ENCODE data around the gene ZNF236. TPM values are rescaled to one million over a fixed set of nuclear protein-coding genes. Genes with fewer than 3 reads are reported as not detected.

ZNF236 gene
- total and polyA plus RNA-seq, 2 of the 8 experiments (the other 6 are each of a cell fraction or from before 2014, with no cell fraction given) = 6.7 to 14.5 TPM

DNA sequence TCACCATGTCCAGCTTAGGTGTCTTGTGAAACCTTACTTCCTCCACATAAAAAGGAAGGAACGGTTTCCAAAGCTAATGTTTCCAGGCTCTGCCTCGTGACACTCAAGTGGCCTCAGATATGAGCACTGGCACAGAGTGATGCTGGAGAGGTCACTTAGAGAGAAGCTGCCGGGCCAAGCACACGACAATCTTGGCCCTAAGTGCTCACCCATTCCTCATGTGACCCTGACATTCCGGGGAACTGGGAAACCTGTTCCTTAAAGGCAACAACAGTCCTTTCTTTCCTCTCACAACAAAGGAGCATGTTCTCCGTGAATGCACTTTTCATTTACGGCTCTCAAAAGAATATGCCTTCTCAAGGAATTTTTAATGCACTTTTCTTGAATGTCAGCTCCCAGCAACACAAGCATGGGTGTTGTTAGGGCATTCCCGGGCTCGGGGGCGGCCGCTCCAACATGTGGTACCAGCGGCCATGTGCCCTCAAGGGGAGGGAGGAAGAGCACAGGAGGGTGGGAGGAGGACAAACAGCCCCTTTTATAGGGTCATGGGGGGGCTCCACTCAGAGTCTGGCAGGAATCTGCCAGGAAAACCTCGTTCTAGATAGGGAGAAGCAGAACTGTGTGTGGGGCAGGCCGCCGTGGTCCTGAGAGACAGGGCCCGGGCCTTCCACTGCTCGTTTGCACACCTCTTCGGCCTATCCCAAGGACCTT lies 191.6 kb downstream of the ZNF236 start:
- ChIA-PET POLR2A (ENCODE audit: partially characterized antibody) (no interaction called here), CTCF (ENCODE audit: partially characterized antibody) (interaction anchor here (0.9 to 7.5 kb wide), 4 partner anchors 10 to 31 kb away, joined by 3 to 33 read pairs (median 4); no protein-coding TSS in a partner anchor)
- H4K8ac ChIP-seq (ENCODE audit: extremely low read depth, insufficient read depth, low read length) = no peak overlapping the region
- no peaks in the 10 kb centered on the region for H3K9me3 ChIP-seq (ENCODE audit: insufficient read depth in 2 of 2, low read depth in 1 of 2, low read length in 1 of 2)
- H3K56ac ChIP-seq (replicated peaks; ENCODE audit: insufficient read length, low read depth, low read length) = no peak overlapping the region
- no peak overlapping the region for H2BK15ac ChIP-seq (ENCODE audit: low read length)
- no peak overlapping the region for H3K4me3 ChIP-seq (ENCODE audit: extremely low read depth in 1 of 4, insufficient read depth in 2 of 4, low read depth in 3 of 4, low read length in 4 of 4)
- no peak overlapping the region for H3K18ac ChIP-seq (ENCODE audit: extremely low read depth, low read length)
- peak overlapping the region; percentile 25 for H4K91ac ChIP-seq (replicated peaks; ENCODE audit: insufficient read length, low read length)
- no peak overlapping the region for H2AFZ ChIP-seq (ENCODE audit: low read length)
- no peak overlapping the region for H3K4ac ChIP-seq (replicated peaks; ENCODE audit: insufficient read length, low read depth, low read length)
- no peaks in the 10 kb centered on the region for H3K79me2 ChIP-seq (ENCODE audit: control insufficient read depth in 1 of 2, insufficient read depth in 2 of 2, low read length in 2 of 2)
- no peaks in the 10 kb centered on the region for H3K27me3 ChIP-seq (replicated peaks in 1 of 4; ENCODE audit: control insufficient read depth in 3 of 4, extremely low read depth in 1 of 4, insufficient read depth in 3 of 4, low read length in 3 of 4)
- H2BK12ac ChIP-seq (ENCODE audit: low read depth, low read length) = no peak overlapping the region; the same call in 1 of the 2 replicates
- peaks cover 11% of the 10 kb centered on the region; the same call in 1 of the 2 replicates for H3K23me2 ChIP-seq (ENCODE audit: low read depth, low read length)
- peaks cover 0 to 1% of the 10 kb centered on the region in 2 experiments for H4K20me1 ChIP-seq (replicated peaks in 1 of 2; ENCODE audit: control insufficient read depth in 1 of 2, insufficient read depth in 2 of 2, low read length in 2 of 2)
- no peak overlapping the region for H3K27ac ChIP-seq (ENCODE audit: low read depth, low read length)
- H3K4me1 ChIP-seq (replicated peaks in 1 of 4; ENCODE audit: control insufficient read depth in 3 of 4, insufficient read depth in 4 of 4, low read length in 3 of 4) = peaks cover 0 to 4% (median 3%) of the 10 kb centered on the region in 4 experiments; a peak in 2 of 7 replicates
- H2BK5ac ChIP-seq (ENCODE audit: low read depth, low read length) = no peak overlapping the region
- no peaks in the 10 kb centered on the region for H3K36me3 ChIP-seq (ENCODE audit: control insufficient read depth in 2 of 4, insufficient read depth in 4 of 4, low read length in 3 of 4)
- no peak overlapping the region for H2BK120ac ChIP-seq (replicated peaks; ENCODE audit: low read depth, low read length)
- H2AK5ac ChIP-seq (ENCODE audit: low read depth, low read length) = no peak overlapping the region
- H3K23ac ChIP-seq (ENCODE audit: insufficient read length) = no peak overlapping the region
- no peaks in the 10 kb centered on the region; the same call in 1 of the 2 replicates for H3K79me1 ChIP-seq (ENCODE audit: low read depth, low read length)
- WGBS, 2 experiments (ENCODE audit: extremely low coverage in 1 of 2, insufficient coverage in 1 of 2, insufficient read length in 1 of 2, insufficient replicate concordance in 2 of 2, low coverage in 1 of 2, low lambda C conversion rate in 2 of 2, missing lambda C conversion rate in 1 of 2) = 91% methylated on average over 18 of the region's 18 CpGs; no CpG with 5 or more reads in 1 of the 2 experiments
- DNase-seq (ENCODE audit: low read depth in 1 of 2, low spot score in 2 of 2) (no peak), FAIRE-seq (no peak)
- no peak overlapping the region for H3K14ac ChIP-seq (ENCODE audit: insufficient read length)
- no peak overlapping the region for H4K5ac ChIP-seq (ENCODE audit: insufficient read length, low read depth, low read length)
- no peak overlapping the region for H3K9ac ChIP-seq (replicated peaks in 1 of 4; ENCODE audit: extremely low read depth in 1 of 4, low read depth in 3 of 4, low read length in 3 of 4)
- H2BK20ac ChIP-seq (ENCODE audit: low read length) = no peak overlapping the region
- H3K4me2 ChIP-seq (ENCODE audit: insufficient read depth in 1 of 2, low read depth in 2 of 2, low read length in 2 of 2) = no peak overlapping the region
- TF ChIP-seq, protein P1, sequence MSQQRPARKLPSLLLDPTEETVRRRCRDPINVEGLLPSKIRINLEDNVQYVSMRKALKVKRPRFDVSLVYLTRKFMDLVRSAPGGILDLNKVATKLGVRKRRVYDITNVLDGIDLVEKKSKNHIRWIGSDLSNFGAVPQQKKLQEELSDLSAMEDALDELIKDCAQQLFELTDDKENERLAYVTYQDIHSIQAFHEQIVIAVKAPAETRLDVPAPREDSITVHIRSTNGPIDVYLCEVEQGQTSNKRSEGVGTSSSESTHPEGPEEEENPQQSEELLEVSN (IDR thresholded peaks at IDR 0.05) = no peak
- TF ChIP-seq RFX5 (IDR thresholded peaks at IDR 0.05; ENCODE audit: borderline replicate concordance, low read depth, low read length) (no peak), EP300 (IDR thresholded peaks at IDR 0.05; ENCODE audit: borderline replicate concordance in 1 of 2, low read depth in 2 of 2, low read length in 2 of 2) (no peak), BACH1 (IDR thresholded peaks at IDR 0.05; ENCODE audit: low read length) (no peak), CHD2 (IDR thresholded peaks at IDR 0.05; ENCODE audit: low read length) (no peak), JUND (IDR thresholded peaks at IDR 0.05; ENCODE audit: low read length) (no peak), TEAD4 (IDR thresholded peaks at IDR 0.05; ENCODE audit: low read depth, low read length) (no peak), EGR1 (IDR thresholded peaks at IDR 0.05; ENCODE audit: borderline replicate concordance, low read depth, low read length) (no peak), CBX5 (IDR thresholded peaks at IDR 0.05; ENCODE audit: low read depth, low read length) (no peak), SP2 (IDR thresholded peaks at IDR 0.05; ENCODE audit: low read length) (no peak)
- TF ChIP-seq, protein P2, sequence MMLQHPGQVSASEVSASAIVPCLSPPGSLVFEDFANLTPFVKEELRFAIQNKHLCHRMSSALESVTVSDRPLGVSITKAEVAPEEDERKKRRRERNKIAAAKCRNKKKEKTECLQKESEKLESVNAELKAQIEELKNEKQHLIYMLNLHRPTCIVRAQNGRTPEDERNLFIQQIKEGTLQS (IDR thresholded peaks at IDR 0.05; ENCODE audit: insufficient read depth, low read depth, low read length) = no peak
- TF ChIP-seq, protein P3, sequence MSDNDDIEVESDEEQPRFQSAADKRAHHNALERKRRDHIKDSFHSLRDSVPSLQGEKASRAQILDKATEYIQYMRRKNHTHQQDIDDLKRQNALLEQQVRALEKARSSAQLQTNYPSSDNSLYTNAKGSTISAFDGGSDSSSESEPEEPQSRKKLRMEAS (IDR thresholded peaks at IDR 0.05) = no peak

Data from H1 (cell line).